Measurements from ENCODE around the gene SCUBE2. TPM values are rescaled to one million over a fixed set of nuclear protein-coding genes. Genes with fewer than 3 reads are reported as not detected.

The SCUBE2 gene
- total RNA-seq, 1 donor from 2014 or later, result 0.34 TPM

GRCh38 chr11:9047964-9048523 is 43.4 kb downstream of the SCUBE2 start:
- intact Hi-C loops (cut with micrococcal nuclease), result no loop called here

- intact Hi-C loops (cut with micrococcal nuclease), result no loop called here
Measured at GRCh38 chr11:9046481-9046880, 44.9 kb downstream of the SCUBE2 start.

GRCh38 chr11:9042488-9042887 is 48.9 kb downstream of the SCUBE2 start:
- intact Hi-C loops (cut with micrococcal nuclease), result no loop called here

- intact Hi-C loops (cut with micrococcal nuclease), result no loop called here
Measured at GRCh38 chr11:9041747-9042146, 49.7 kb downstream of the SCUBE2 start.

- intact Hi-C loops (cut with micrococcal nuclease), result no loop called here
Measured at GRCh38 chr11:9040410-9040809, 51.0 kb downstream of the SCUBE2 start.

- intact Hi-C loops (cut with micrococcal nuclease), result no loop called here
Measured at GRCh38 chr11:9039863-9040262, 51.5 kb downstream of the SCUBE2 start.

- intact Hi-C loops (cut with micrococcal nuclease), result no loop called here
Measured at GRCh38 chr11:9039198-9039597, 52.2 kb downstream of the SCUBE2 start.

GRCh38 chr11:9038541-9038940 is 52.9 kb downstream of the SCUBE2 start:
- intact Hi-C loops (cut with micrococcal nuclease), result no loop called here

GRCh38 chr11:9037963-9038362 is 53.4 kb downstream of the SCUBE2 start:
- intact Hi-C loops (cut with micrococcal nuclease), result no loop called here

GRCh38 chr11:9037046-9037780 is 54.2 kb downstream of the SCUBE2 start:
- intact Hi-C loops (cut with micrococcal nuclease), result no loop called here

GRCh38 chr11:9030601-9031000 is 60.8 kb downstream of the SCUBE2 start:
- intact Hi-C loops (cut with micrococcal nuclease), result no loop called here

- intact Hi-C loops (cut with micrococcal nuclease), result no loop called here
Measured at GRCh38 chr11:9029422-9029821, 62.0 kb downstream of the SCUBE2 start.

GRCh38 chr11:9028581-9028980 is 62.8 kb downstream of the SCUBE2 start:
- intact Hi-C loops (cut with micrococcal nuclease), result no loop called here

- intact Hi-C loops (cut with micrococcal nuclease), result no loop called here
Measured at GRCh38 chr11:9025101-9025850, 66.1 kb downstream of the SCUBE2 start.

- intact Hi-C loops (cut with micrococcal nuclease), result no loop called here
Measured at GRCh38 chr11:9022961-9023680, 68.3 kb downstream of the SCUBE2 start.

GRCh38 chr11:9020916-9021315 is 70.5 kb downstream of the SCUBE2 start:
- intact Hi-C loops (cut with micrococcal nuclease), result no loop called here

GRCh38 chr11:9019861-9020260 is 71.5 kb downstream of the SCUBE2 start:
- intact Hi-C loops (cut with micrococcal nuclease), result loop anchor here (5.0 kb wide), 1 partner anchor 42 kb away; no protein-coding TSS in a partner anchor

GRCh38 chr11:9017773-9018172 is 73.6 kb downstream of the SCUBE2 start:
- intact Hi-C loops (cut with micrococcal nuclease), result loop anchor here (1.0 to 5.0 kb wide), 2 partner anchors 45 to 489 kb away; no protein-coding TSS in a partner anchor

GRCh38 chr11:9016916-9017642 is 74.3 kb downstream of the SCUBE2 start:
- intact Hi-C loops (cut with micrococcal nuclease), result loop anchor here (1.0 to 5.0 kb wide), 2 partner anchors 45 to 489 kb away; no protein-coding TSS in a partner anchor

GRCh38 chr11:9015677-9016076 is 75.7 kb downstream of the SCUBE2 start:
- intact Hi-C loops (cut with micrococcal nuclease), result loop anchor here (1.0 to 5.0 kb wide), 2 partner anchors 47 to 122 kb away; no protein-coding TSS in a partner anchor

GRCh38 chr11:9014826-9015225 is 76.6 kb downstream of the SCUBE2 start:
- intact Hi-C loops (cut with micrococcal nuclease), result loop anchor here (1.0 to 5.0 kb wide), 2 partner anchors 47 to 122 kb away; no protein-coding TSS in a partner anchor

All from T-helper 2 cell treated with Interferon-gamma antibody and Interleukin-4, amounts not matched to agents 100 ng/mL and 5 ng/mL, for 36 hours (primary cell).